GM12891 (cell line): ENCODE data around the gene AFDN.

Source experiments
- POLR2A ChIP-seq: IDR thresholded peaks from 2 replicates; pipeline ENCODE4 v1.6.1; 2011; ENCODE audit warnings: low read depth, low read length, control low read depth
- POLR2AphosphoS5 ChIP-seq: IDR thresholded peaks from 2 replicates; pipeline ENCODE4 v1.6.1; 2011; ENCODE audit warnings: low read depth, low read length, control low read depth
- SPI1 ChIP-seq: IDR thresholded peaks from 2 replicates; pipeline ENCODE4 v1.6.1; 2011; ENCODE audit warnings: low read depth, low read length, control low read depth
- TAF1 ChIP-seq: IDR thresholded peaks from 2 replicates; pipeline ENCODE4 v1.6.1; 2011; ENCODE audit warnings: low read depth, low read length, control low read depth

DNA sequence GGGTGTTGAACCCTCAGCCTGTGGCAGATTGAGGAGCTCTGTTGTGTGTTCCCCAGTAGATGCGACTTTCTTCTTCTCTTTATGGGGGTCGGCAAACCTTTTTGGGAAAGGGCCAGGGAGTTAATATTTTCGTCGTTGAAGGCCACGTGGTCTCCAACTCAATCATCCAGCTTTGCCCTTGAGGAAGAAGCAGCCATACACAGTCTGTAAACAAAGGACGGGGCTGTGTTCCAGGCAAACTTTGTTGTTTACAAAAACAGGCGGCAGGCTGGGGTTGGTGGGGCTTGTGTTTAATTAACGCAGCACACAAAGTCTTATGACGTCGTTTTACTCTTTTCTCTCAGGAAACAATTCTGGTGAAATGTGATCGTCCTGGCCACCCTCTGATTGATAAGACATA, 190.9 kb downstream of the AFDN start:
- TF ChIP-seq POLR2AphosphoS5 (no peak), POLR2A (no peak), TAF1 (no peak), SPI1 (no peak)
